Femur (tissue), 1 donor: ENCODE results near the gene MRPL9.
"Not testable (repeated sequence)": the region's sequence is repeated elsewhere in the genome, so short reads cannot be mapped to it uniquely, and the experiment has no call there.

Experiments used
- DNase-seq: peaks from one replicate; pipeline ENCODE4 v3.0.0-alpha.2; 2017

MRPL9 gene

DNA sequence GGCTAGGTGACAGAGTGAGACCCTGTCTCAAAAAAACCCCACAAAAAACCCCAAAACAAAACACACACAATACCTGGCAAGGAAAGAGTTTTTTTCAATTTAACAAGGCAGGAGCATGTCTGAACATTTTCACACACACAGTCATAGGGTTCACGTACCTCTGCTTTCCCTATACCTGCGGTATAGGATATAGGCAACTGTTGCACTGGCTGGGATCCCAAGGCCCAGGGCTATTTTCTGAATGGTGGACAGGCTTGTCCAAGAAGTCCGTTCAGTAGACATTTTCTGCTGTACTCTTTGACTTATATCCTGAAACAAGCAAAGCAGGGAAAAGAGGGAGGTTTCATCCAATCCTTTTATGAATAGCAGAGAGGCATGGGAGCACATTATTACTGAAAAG lies 19.4 kb upstream of the MRPL9 start:
- DNase-seq, result no peak

GRCh38 chr1:151782026-151782425 lies 18.7 kb upstream of the MRPL9 start:
- DNase-seq, result not testable (repeated sequence)

DNA sequence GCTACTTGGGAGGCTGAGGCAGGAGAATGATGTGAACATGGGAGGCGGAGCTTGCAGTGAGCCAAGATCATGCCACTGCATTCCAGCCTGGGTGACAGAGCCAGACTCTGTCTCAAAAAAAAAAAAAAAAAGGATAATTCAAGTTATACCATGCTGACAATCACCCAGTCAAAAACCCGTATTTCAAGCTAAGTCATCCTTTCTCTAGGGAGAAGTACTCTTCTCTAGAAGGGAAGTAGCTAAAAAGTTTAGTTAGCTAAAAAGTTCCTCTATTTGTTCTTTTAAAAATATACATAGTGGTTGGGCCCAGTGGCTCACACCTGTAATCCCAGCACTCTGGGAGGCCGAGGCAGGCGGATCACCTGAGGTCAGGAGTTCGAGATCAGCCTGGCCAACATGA lies 17.4 kb upstream of the MRPL9 start:
- DNase-seq, result not testable (repeated sequence)

GRCh38 chr1:151779852-151780251 lies 16.6 kb upstream of the MRPL9 start:
- no peak for DNase-seq

DNA sequence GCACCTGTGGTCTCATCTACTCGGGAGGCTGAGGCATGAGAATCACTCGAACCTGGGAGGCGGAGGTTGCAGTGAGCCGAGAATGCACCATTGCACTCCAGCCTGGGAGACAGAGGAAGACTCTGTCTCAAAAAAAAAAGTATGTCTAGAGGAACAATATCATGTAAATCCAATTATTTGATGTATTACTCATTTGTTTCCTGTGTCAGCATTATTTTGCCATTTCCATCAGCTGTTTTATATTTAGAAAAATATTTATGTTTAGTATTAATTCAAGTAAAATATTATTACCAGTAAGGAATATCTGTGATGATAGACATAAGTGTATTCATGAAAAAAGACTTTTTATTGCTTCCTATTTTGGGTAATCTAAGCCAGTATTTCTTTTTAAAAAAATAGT lies 14.0 kb upstream of the MRPL9 start:
- DNase-seq, result no peak

GRCh38 chr1:151776665-151777062 lies 13.4 kb upstream of the MRPL9 start:
- no peak for DNase-seq

GRCh38 chr1:151775894-151776664 lies 12.8 kb upstream of the MRPL9 start:
- no peak for DNase-seq

GRCh38 chr1:151774256-151774922 lies 11.1 kb upstream of the MRPL9 start:
- no peak for DNase-seq

DNA sequence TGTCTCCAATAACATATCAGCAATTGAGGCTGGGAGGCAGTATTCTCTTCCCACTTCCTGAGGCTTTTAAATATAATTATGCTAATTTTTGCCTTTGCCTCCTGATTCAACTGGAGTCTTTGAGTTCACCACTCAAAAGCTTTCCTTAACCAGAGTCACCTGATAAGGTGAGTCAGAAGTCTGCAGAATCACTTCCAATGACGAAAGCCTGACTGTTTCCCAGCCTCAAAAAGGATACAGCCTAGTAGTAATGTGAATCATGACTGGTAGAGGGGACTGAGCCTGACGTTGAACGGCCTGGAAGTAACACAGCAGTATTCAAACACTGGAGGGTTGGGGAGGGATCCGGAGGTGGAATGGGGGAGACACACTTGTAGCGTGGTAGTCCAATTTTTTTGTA lies 10.4 kb upstream of the MRPL9 start:
- DNase-seq, result no peak

DNA sequence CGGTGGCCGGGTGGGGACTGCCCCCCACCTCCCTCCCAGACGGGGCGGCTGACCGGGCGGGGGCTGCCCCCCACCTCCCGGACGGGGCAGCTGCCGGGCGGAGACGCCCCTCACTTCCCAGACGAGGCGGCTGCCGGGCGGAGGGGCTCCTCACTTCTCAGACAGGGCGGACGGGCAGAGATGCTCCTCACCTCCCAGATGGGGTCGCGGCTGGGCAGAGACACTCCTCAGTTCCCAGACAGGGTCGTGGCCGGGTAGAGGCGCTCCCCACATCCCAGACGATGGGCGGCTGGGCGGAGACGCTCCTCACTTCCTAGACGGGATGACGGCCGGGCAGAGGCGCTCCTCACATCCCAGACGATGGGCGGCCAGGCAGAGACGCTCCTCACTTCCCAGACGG lies 6.0 kb upstream of the MRPL9 start:
- not testable (repeated sequence) for DNase-seq

DNA sequence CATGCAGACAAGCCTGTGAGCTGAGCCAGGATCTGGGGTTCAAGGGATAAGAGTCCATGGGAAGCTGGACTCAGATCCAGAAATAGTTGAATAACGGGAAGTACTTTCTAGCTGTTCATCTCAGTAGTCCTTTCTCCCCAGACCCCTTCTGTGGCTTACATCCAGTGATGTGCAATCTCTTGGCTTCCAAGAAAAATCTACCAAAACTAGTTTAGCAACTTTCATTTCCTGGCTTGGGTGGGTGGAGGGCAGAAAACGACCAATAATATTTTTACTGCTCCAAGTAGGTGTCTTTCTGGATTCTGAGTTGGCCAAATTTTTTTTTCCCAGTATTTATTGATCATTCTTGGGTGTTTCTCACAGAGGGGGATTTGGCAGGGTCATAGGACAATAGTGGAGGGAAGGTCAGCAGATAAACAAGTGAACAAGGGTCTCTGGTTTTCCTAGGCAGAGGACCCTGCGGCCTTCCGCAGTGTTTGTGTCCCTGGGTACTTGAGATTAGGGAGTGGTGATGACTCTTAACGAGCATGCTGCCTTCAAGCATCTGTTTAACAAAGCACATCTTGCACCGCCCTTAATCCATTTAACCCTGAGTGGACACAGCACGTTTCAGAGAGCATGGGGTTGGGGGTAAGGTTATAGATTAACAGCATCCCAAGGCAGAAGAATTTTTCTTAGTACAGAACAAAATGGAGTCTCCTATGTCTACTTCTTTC lies 5.2 kb upstream of the MRPL9 start:
- DNase-seq, result not testable (repeated sequence)

DNA sequence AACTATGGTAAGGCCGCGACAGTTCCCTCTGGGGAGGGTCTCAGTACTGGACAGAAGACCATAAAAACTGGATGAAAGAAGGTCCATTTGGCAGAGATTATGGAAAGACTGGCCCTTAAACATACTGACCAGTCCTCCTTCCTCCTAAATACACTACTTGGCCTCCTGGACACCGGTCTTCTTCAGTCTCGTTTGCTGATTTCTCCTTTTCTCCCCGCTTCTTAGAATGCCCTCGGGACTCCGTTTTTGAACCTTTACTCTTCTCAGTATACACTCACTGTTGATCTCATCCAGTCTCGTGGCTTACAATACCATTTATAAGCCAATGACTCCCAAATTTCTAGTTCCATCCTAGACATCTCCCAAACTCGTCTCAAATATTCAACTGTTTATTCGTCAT lies 694 bp upstream of the MRPL9 start:
- DNase-seq, result no peak

DNA sequence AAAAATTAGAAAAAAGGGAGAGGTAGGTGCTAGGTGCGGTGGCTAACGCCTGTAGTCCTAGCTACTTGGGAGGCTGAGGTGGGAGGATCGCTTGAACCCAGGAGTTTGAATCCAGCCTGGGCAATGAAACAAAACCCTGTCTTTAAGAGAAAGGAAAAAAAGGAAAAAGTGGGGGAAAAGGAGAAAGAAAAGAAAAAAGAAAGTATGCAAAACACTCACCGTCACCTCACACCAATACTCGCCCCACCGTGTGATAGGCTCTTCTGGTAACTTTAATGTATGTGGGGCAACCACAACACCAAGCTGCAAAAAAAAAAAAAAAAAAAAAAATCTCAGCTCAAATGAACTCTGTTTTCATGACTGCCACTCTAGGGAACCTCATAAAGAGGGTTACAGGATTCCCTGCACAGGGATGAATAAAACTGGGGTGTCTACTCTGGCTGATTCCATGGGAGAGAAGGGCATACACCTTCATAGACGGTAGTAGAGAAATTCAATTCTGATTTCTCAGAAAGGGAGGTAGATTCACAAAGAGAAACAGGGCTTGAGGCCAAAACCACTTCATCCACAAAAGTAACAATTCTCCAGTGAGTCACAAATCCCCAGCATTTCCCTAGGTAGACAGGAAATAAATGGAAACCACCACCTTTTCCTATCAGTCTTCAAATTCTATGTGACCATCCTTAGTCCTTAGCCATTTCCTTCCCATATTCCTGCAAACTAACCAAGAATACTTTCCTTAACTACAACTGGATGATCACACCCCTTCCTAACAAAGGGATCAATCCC lies 2.5 kb downstream of the MRPL9 start:
- DNase-seq, result no peak

DNA sequence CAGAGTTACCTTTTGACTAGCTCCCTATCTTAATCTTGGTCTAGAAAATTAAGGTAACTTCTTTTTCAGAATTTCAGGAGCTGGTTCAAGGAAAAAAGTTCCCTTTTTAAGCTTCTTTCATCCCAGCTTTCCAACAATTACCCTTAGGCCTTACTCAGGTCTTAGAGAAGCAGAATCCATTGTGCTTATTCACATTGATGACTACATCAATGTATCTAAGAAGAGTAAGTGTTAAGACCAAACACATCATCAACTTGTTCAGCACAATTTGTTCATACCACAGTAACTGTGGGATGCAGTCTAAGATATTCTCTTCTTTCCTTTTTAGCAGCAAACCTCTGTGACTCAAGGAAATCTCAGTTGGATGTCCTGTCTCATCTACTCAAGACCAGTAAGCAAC lies 4.1 kb downstream of the MRPL9 start:
- no peak for DNase-seq

GRCh38 chr1:151756291-151756690 lies 7.0 kb downstream of the MRPL9 start:
- DNase-seq, result no peak

- no peak for DNase-seq
These were observed 21.8 kb downstream of the MRPL9 start for GRCh38 chr1:151741516-151741915.

- DNase-seq, result no peak
These were observed 23.5 kb downstream of the MRPL9 start for GRCh38 chr1:151739590-151740355.

GRCh38 chr1:151737479-151737878 lies 25.8 kb downstream of the MRPL9 start:
- DNase-seq, result no peak

GRCh38 chr1:151737026-151737425 lies 26.3 kb downstream of the MRPL9 start:
- no peak for DNase-seq

- not testable (repeated sequence) for DNase-seq
These were observed 29.3 kb downstream of the MRPL9 start for GRCh38 chr1:151733995-151734394.

DNA sequence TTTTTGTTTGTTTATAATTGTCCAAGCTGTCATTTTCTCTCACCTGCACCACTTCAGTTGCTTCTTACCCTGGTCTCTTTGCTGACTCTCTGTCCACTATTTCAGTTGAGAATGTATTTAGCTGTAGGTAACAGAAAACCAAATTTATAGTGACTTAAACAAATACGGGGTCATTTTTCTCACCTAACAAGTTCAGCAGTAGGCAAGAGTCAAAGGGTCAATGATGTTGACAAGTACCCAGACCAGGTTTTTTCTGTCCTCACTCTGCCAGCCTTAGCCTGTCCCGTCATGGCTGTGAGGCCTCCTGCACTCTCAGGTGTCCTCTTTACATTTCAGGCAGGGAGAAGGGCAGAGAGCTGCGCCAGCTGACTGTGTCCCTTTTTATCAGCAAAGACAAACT lies 30.2 kb downstream of the MRPL9 start:
- no peak for DNase-seq

DNA sequence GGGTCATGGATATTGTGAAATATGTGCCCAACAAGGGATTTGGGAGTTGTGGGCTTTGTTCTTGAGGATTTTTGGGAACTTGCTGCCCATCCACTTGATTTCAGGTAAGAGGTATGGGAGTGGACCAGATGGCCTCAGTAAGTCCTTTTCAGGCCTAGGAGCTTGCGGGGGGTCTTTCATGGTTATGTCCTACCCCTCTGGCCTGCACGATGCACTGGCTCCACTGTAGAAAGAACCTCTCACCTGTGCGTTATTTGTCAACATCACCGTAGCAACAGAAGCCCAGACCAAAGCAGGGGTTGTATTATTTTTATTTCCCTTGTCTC lies 33.4 kb downstream of the MRPL9 start:
- DNase-seq, result no peak
